Heart left ventricle (tissue), 16 donors: ENCODE data around the gene SYNPO. TPM values are rescaled to one million over a fixed set of nuclear protein-coding genes. Genes with fewer than 3 reads are reported as not detected.

Source experiments
- ATAC-seq, 4 donors: fragments of 200-7000 bp; cut with Tn5 transposase; one replicate each; pipeline ENCODE4 v1.9.1; 2020 to 2022; ENCODE audit warnings: moderate library complexity in 4 of 4, mild to moderate bottlenecking in 3 of 4, moderate number of reproducible peaks in 1 of 4
- DNase-seq, 5 donors: peaks; one replicate each; pipeline ENCODE4 v3.0.0-alpha.2; 2020
- H3K27ac ChIP-seq, 12 donors: fragments of 200-600 bp; sonication (generic) in 4 of 12; one replicate each; pipeline versions ENCODE4 v1.5.0 to v1.8.0; 2016 to 2022; ENCODE audit warnings: mild to moderate bottlenecking in 2 of 12
- H3K27me3 ChIP-seq, 9 donors: fragments of 200-600 bp; sonication (generic) in 2 of 9; one replicate each; pipeline versions ENCODE4 v1.5.1 to v1.8.0; 2016 to 2022; ENCODE audit warnings: mild to moderate bottlenecking in 3 of 9
- H3K36me3 ChIP-seq, 9 donors: fragments of 200-600 bp; sonication (generic) in 2 of 9; one replicate each; pipeline versions ENCODE4 v1.5.0 to v1.8.0; 2018 to 2022; ENCODE audit warnings: mild to moderate bottlenecking in 2 of 9
- H3K4me1 ChIP-seq, 12 donors: fragments of 200-600 bp; sonication (generic) in 4 of 12; one replicate each; pipeline versions ENCODE4 v1.5.0 to v1.8.0; 2016 to 2022; ENCODE audit warnings: mild to moderate bottlenecking in 3 of 12
- H3K4me3 ChIP-seq, 12 donors: fragments of 200-600 bp; sonication (generic) in 4 of 12; one replicate each; pipeline versions ENCODE4 v1.5.0 to v1.8.0; 2017 to 2022; ENCODE audit warnings: mild to moderate bottlenecking in 9 of 12, moderate library complexity in 4 of 12
- H3K9me3 ChIP-seq, 12 donors: fragments of 200-600 bp; sonication (generic) in 4 of 12; one replicate each; pipeline versions ENCODE4 v1.5.0 to v1.8.0; 2016 to 2022; ENCODE audit warnings: mild to moderate bottlenecking in 1 of 12
- POLR2A ChIP-seq, 2 donors: fragments of 450-650 bp; IDR thresholded peaks; one replicate each; pipeline ENCODE4 v1.6.1; 2017; ENCODE audit warnings: antibody characterized with exemption in 2 of 2, mild to moderate bottlenecking in 2 of 2, moderate library complexity in 2 of 2
- WGBS, 4 donors: extraction: QIAGEN DNeasy Blood & Tissue Kit in 2 of 4; methylation state at CpG; one replicate each; pipeline versions ENCODE4 v1.1.5 to v1.1.7; 2013 to 2018; 5-methylcytosine and 5-hydroxymethylcytosine counted together
- intact Hi-C, 10 donors: fragments of 100-400 bp; cut with DNase I; formaldehyde crosslinking; loops; one replicate each; pipeline versions ENCODE4 v1.11.1 to v1.14.2; 2022
- polyA plus RNA-seq, 2 donors: library from polyadenylated mRNA; stranded (reverse); fragments of 200-250 nt; gene quantifications; one replicate each; pipeline ENCODE4 v1.2.3, GENCODE V29; 2013
- total RNA-seq, 9 donors: library from RNA; depleted of rRNA in 2 of 9; stranded (reverse); fragments of >200 nt in 2 of 9; fragmentation: NEBNext Ultra II Directional in 3 of 9; extraction: Animal tissue kit (Norgen Biotek cat#: 25700) in 3 of 9; gene quantifications; one replicate each; pipeline versions ENCODE4 v1.1.0 to v1.2.4, GENCODE V29; 2016 to 2023
- TF ChIP-seq, protein P1 (sequence below), 12 donors: fragments of 200-600 bp; sonication (generic) in 4 of 12; IDR thresholded peaks; one replicate each; pipeline versions ENCODE4 v1.5.0 to v1.8.0; 2018 to 2022; ENCODE audit warnings: antibody characterized with exemption in 12 of 12, mild to moderate bottlenecking in 5 of 12
- donor health status: ischemic (EF 13 %, LVEDD 7.1; RV severe dilation, severe dysfunction).
- donor health status: healthy with polysubstance abuse.
- donor health status: DM: no; HTN: yes; CAD: no.
- donor health status: DM: no; HTN: no; CAD: no.
- donor health status: ischemic (EF 25% LVEDD 6.9; RV normal size, moderate dysfunction).
- donor health status: ischemic (EF 25% LVEDD 5.7; RV mildly dilated, moderate dysfunction).
- donor health status: healthy.
- donor health status: DM: yes; HTN: yes; CAD: no.
- donor health status: ischemic (EF 35%, LVEDD 5.7; RV mildly dilated, moderate dysfunction).
- donor health status: nonischemic (EF 11% LVEDD 7.7; RV severe dilation, severe dysfunction).
- donor health status: DM: yes; HTN: yes; CAD: no.
- donor health status: PGD.
- donor health status: ischemic (EF 29% LVEDD 5.4; RV normal size, mild dysfunction).
- donor health status: nonischemic (EF 23%, LVEDD 6.1; RV moderate dilation, normal function).

The SYNPO gene
- total and polyA plus RNA-seq, 11 donors, result 304 to 791 (median 590) TPM

DNA sequence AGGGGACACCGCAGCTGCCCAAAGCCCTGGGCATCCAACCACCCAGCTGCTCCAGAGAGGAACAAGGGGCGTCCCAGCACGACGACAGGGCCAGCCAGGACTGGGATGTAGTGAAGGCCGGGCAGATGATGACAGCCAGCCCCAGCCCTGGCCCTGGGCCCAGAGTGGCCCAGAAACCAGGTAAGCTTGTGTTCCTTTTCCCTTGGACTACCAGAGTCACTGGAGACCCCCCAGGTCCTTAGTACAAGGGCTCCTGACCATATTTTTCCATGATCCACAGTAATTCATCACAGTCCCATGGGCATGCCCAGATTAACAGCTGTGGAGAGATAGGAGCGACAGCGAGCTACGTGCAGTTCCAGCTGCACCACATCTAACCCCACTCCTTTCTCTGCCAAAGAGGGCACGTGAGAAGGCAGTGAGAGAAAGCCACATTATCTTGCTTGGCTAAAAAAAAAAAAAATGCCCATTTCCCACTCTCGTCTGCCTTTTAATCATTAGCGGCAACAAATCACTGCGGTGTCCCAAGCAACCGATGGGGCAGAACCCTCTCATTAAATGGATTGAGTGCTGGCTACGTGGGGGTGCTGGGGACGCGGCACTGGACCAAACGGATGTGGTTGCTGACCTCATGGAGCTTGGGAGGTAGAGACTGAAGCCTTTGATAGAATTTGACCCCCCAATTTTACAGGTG lies 21.7 kb upstream of the SYNPO start:
- ATAC-seq (peak; percentile 23 to 52 (median 48)), DNase-seq (peak; percentile 44 to 75 (median 63))
- TF ChIP-seq POLR2A (IDR thresholded peaks at IDR 0.05), result no peak
- TF ChIP-seq, protein P1, sequence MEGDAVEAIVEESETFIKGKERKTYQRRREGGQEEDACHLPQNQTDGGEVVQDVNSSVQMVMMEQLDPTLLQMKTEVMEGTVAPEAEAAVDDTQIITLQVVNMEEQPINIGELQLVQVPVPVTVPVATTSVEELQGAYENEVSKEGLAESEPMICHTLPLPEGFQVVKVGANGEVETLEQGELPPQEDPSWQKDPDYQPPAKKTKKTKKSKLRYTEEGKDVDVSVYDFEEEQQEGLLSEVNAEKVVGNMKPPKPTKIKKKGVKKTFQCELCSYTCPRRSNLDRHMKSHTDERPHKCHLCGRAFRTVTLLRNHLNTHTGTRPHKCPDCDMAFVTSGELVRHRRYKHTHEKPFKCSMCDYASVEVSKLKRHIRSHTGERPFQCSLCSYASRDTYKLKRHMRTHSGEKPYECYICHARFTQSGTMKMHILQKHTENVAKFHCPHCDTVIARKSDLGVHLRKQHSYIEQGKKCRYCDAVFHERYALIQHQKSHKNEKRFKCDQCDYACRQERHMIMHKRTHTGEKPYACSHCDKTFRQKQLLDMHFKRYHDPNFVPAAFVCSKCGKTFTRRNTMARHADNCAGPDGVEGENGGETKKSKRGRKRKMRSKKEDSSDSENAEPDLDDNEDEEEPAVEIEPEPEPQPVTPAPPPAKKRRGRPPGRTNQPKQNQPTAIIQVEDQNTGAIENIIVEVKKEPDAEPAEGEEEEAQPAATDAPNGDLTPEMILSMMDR (IDR thresholded peaks at IDR 0.05), result no peak
- Histone ChIP-seq H3K27ac (peak overlapping the region; percentile 80 to 100 (median 94)), H3K4me1 (peaks cover 30 to 98% (median 91%) of the 10 kb centered on the region in 12 donors), H3K9me3 (no peaks in the 10 kb centered on the region), H3K4me3 (no peak overlapping the region), H3K27me3 (no peaks in the 10 kb centered on the region), H3K36me3 (no peaks in the 10 kb centered on the region)
- 21 to 36% (median 23%) methylated on average over 13 to 17 of the region's 17 CpGs for WGBS, 4 donors
- intact Hi-C loops, result no loop called here

DNA sequence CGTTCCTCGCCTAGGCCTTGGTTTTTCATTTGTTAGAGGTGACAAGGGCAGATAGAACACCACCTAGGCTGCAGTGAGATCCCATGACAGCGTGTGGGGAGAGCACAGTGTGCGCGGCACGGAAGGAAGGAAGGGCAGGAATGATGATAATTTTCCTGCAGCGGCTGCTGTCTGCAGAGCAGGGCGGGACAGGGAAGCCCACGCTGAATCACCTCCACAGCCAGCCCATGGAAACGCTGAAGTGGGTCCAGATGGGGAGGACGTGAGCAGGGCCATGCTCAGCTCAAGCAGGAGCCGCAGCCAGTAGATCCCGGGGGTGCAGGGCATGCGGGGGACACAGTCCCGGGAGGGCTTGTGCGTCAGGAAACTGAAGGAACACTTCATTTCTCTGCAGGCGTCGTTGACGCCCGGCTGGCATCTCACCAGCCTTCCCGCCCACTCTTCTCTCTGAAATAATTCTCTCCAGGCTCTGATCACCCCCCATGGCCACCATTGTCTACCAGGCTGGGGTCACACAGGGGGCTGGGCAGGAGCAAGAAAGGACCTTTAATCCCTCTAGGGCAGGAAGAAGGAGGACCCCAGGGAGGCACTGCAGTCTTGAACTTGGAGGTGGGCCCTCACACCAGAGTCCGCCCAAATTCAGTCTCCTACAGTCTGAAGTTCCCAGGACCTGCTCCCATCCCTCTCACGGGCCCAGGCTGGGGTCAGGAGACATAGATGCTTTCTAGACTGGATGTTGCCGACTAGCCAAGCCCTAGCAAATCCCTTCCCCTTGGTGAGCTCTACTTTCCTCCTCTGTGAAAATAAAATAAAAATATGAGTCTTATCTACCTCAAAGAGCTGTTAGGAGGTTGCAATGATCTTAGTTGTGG lies 20.9 kb upstream of the SYNPO start:
- ATAC-seq (peak; percentile 41 to 81 (median 72)), DNase-seq (peak; percentile 72 to 93 (median 80))
- H3K27me3 ChIP-seq, result no peaks in the 10 kb centered on the region
- WGBS, 4 donors, result 20 to 27% (median 20%) methylated on average over 21 to 24 of the region's 24 CpGs
- H3K36me3 ChIP-seq, result no peaks in the 10 kb centered on the region
- H3K9me3 ChIP-seq, result no peaks in the 10 kb centered on the region
- intact Hi-C loops, result no loop called here
- H3K4me1 ChIP-seq, result peaks cover 29 to 96% (median 89%) of the 10 kb centered on the region in 12 donors
- no peak overlapping the region for H3K4me3 ChIP-seq
- no peak for TF ChIP-seq POLR2A (IDR thresholded peaks at IDR 0.05)
- TF ChIP-seq, protein P1 (IDR thresholded peaks at IDR 0.05), result no peak
- H3K27ac ChIP-seq, result peak overlapping the region; percentile 80 to 100 (median 94)

DNA sequence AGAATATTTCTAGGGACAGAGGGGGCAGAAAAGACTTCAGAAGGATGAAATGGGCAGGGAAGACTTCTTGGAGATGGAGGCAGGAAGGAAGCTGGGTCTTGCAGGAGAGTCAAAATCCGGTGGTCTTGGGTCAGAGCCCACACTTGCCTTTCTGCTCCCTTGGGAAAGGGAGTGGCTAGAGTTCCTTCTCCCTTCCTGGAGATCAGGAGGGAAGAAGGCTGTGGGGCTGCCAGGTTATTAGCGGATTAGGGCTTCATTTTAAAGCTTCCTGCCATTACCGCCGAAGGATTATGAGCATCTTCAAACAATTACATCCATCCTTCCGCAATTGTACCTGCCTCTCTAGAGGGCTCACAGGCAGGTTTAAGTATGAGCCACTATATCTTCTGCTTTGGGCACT lies 19.2 kb upstream of the SYNPO start:
- no peak for DNase-seq
- H3K4me3 ChIP-seq, result no peak overlapping the region
- no peaks in the 10 kb centered on the region for H3K36me3 ChIP-seq
- intact Hi-C loops, result no loop called here
- no peak for ATAC-seq
- 52 to 83% (median 66%) methylated on average over 5 of the region's 5 CpGs for WGBS, 4 donors
- no peaks in the 10 kb centered on the region for H3K9me3 ChIP-seq
- H3K27me3 ChIP-seq, result peaks cover 0 to 10% (median 0%) of the 10 kb centered on the region in 9 donors
- TF ChIP-seq, protein P1 (IDR thresholded peaks at IDR 0.05), result no peak
- no peak for TF ChIP-seq POLR2A (IDR thresholded peaks at IDR 0.05)
- peak overlapping the region in 11 of 12 donors; percentile 5 to 100 (median 97) for H3K27ac ChIP-seq
- H3K4me1 ChIP-seq, result peaks cover 24 to 90% (median 77%) of the 10 kb centered on the region in 12 donors

DNA sequence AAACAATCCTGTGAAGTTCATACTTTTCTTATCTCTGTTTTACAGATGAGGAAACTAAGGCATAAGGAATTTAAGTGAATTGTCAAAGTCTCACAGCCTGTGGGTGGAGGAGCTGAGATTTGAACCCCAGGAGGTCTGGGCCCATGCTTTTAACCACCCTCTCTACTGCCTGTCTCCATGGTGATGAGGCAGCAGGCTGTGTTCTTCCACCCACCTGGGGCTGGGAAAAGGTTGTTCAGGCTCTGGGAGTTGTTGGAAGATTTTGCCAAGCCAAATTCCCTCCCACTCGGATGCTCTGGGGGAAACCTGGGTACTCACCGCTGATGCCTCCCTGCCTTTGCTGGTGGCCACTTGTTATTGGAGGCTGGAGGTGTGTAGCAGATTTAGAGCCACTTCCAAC lies 18.3 kb upstream of the SYNPO start:
- Histone ChIP-seq H3K4me3 (no peak overlapping the region), H3K4me1 (peaks cover 23 to 90% (median 77%) of the 10 kb centered on the region in 12 donors), H3K9me3 (no peaks in the 10 kb centered on the region), H3K36me3 (no peaks in the 10 kb centered on the region), H3K27me3 (peaks cover 0 to 10% (median 0%) of the 10 kb centered on the region in 9 donors), H3K27ac (peak overlapping the region in 11 of 12 donors; percentile 5 to 100 (median 99))
- no peak for TF ChIP-seq POLR2A (IDR thresholded peaks at IDR 0.05)
- TF ChIP-seq, protein P1 (IDR thresholded peaks at IDR 0.05), result no peak
- DNase-seq (no peak), ATAC-seq (no peak)
- intact Hi-C loops, result no loop called here
- WGBS, 4 donors, result 67 to 78% (median 72%) methylated on average over 2 of the region's 2 CpGs
